GM23338 (cell line): ENCODE results near the gene SOWAHA. TPM values are rescaled to one million over a fixed set of nuclear protein-coding genes. Genes with fewer than 3 reads are reported as not detected.

ENCODE experiments used
- ATAC-seq: fragments of 200-7000 bp; cut with Tn5 transposase; 3 replicates; pipeline ENCODE4 v1.9.1; 2020
- DNase-seq: peaks from one replicate; pipeline ENCODE4 v3.0.0-alpha.2; 2015; ENCODE audit warnings: low spot score
- H2AFZ ChIP-seq: fragments of 200-600 bp; sonication (generic); 2 replicates; pipeline ENCODE4 v1.8.0; 2016; ENCODE audit warnings: antibody characterized with exemption, mild to moderate bottlenecking, moderate library complexity
- H3F3A ChIP-seq: fragments of 200-600 bp; sonication (generic); replicated peaks from 2 replicates; pipeline ENCODE4 v1.8.0; 2017; ENCODE audit warnings: antibody characterized with exemption, mixed run types, low read depth
- H3K27ac ChIP-seq: fragments of 200-600 bp; sonication (generic); 2 replicates; pipeline ENCODE4 v1.6.1; 2016; ENCODE audit warnings: low read depth
- H3K27me3 ChIP-seq: fragments of 200-600 bp; sonication (generic); 2 replicates; pipeline ENCODE4 v1.8.0; 2016; ENCODE audit warnings: mild to moderate bottlenecking, mixed run types, moderate library complexity; ENCODE audit not compliant: insufficient read depth
- H3K36me3 ChIP-seq: fragments of 200-600 bp; sonication (generic); 2 replicates; pipeline ENCODE4 v1.8.0; 2016; ENCODE audit warnings: mild to moderate bottlenecking; ENCODE audit not compliant: insufficient read depth
- H3K4me1 ChIP-seq: fragments of 200-600 bp; sonication (generic); 2 replicates; pipeline ENCODE4 v1.8.0; 2016; ENCODE audit warnings: mild to moderate bottlenecking, moderate library complexity; ENCODE audit not compliant: insufficient read depth
- H3K4me2 ChIP-seq: fragments of 200-600 bp; sonication (generic); 2 replicates; pipeline ENCODE4 v1.7.1; 2017; ENCODE audit warnings: mixed run types
- H3K4me3 ChIP-seq: fragments of 200-600 bp; sonication (generic); 2 replicates; pipeline ENCODE4 v1.6.1; 2016; ENCODE audit warnings: mixed run types
- H3K79me2 ChIP-seq: fragments of 200-600 bp; sonication (generic); replicated peaks from 2 replicates; pipeline ENCODE4 v1.8.0; 2017; ENCODE audit warnings: mild to moderate bottlenecking; ENCODE audit not compliant: insufficient read depth
- H3K9me2 ChIP-seq: fragments of 200-600 bp; sonication (generic); 2 replicates; pipeline ENCODE4 v1.8.0; 2017; ENCODE audit not compliant: insufficient read depth
- H4K20me1 ChIP-seq: fragments of 200-600 bp; sonication (generic); replicated peaks from 2 replicates; pipeline ENCODE4 v1.8.0; 2017; ENCODE audit warnings: mild to moderate bottlenecking; ENCODE audit not compliant: insufficient read depth
- H3K27ac Mint-ChIP-seq: 2 replicates; pipeline ENCODE4 v1.8.0; 2020; ENCODE audit warnings: inconsistent platforms, mild to moderate bottlenecking, moderate library complexity, mixed read lengths
- H3K27me3 Mint-ChIP-seq: 3 replicates; pipeline ENCODE4 v1.8.0; 2022; ENCODE audit warnings: low read depth, mild to moderate bottlenecking, moderate library complexity, mixed read lengths, inconsistent platforms; ENCODE audit not compliant: insufficient read depth, poor library complexity
- H3K36me3 Mint-ChIP-seq: 3 replicates; pipeline ENCODE4 v1.8.0; 2021; ENCODE audit warnings: low read depth, mild to moderate bottlenecking, inconsistent platforms, moderate library complexity, mixed read lengths
- H3K4me1 Mint-ChIP-seq: 3 replicates; pipeline ENCODE4 v1.8.0; 2020; ENCODE audit warnings: mild to moderate bottlenecking, inconsistent platforms, mixed read lengths
- H3K4me3 Mint-ChIP-seq: 3 replicates; pipeline ENCODE4 v1.8.0; 2021; ENCODE audit warnings: moderate library complexity, mild to moderate bottlenecking, inconsistent platforms, mixed read lengths
- H3K9me3 Mint-ChIP-seq: 3 replicates; pipeline ENCODE4 v1.8.0; 2020; ENCODE audit warnings: moderate library complexity, mild to moderate bottlenecking, inconsistent platforms, mixed read lengths
- CREB1 ChIP-seq: fragments of 250-450 bp; sonication (Bioruptor Pico); IDR thresholded peaks from 2 replicates; pipeline ENCODE4 v1.5.0; 2020; ENCODE audit warnings: low read depth, mild to moderate bottlenecking, moderate library complexity
- EZH2 ChIP-seq: fragments of 200-600 bp; sonication (generic); IDR thresholded peaks from one replicate; pipeline ENCODE4 v1.8.0; 2017; ENCODE audit warnings: antibody characterized with exemption, mild to moderate bottlenecking, low read depth; ENCODE audit not compliant: unreplicated experiment
- JUNB ChIP-seq: IDR thresholded peaks from one replicate; pipeline ENCODE4 v1.6.1; 2016; ENCODE audit warnings: antibody characterized with exemption; ENCODE audit not compliant: unreplicated experiment
- NANOG ChIP-seq: IDR thresholded peaks from 2 replicates; pipeline ENCODE4 v1.6.1; 2016; ENCODE audit warnings: antibody characterized with exemption, borderline replicate concordance
- POLR2AphosphoS5 ChIP-seq: IDR thresholded peaks from 2 replicates; pipeline ENCODE4 v1.6.1; 2016; ENCODE audit warnings: antibody characterized with exemption, low read depth
- STAT1 ChIP-seq: IDR thresholded peaks from one replicate; pipeline ENCODE4 v1.6.1; 2016; ENCODE audit warnings: antibody characterized with exemption; ENCODE audit not compliant: unreplicated experiment
- ZNF114 ChIP-seq: fragments of 250-450 bp; sonication (Bioruptor Pico); IDR thresholded peaks from 2 replicates; pipeline ENCODE4 v1.5.0; 2020; ENCODE audit warnings: mild to moderate bottlenecking, moderate library complexity
- polyA plus RNA-seq: library from polyadenylated mRNA; unstranded; fragments of >200 nt; fragmentation: Nextera tagmentation; extraction: Ambion mirVana; gene quantifications from 2 replicates; pipeline ENCODE4 v1.2.1, GENCODE V29; 2016
- total RNA-seq: library from RNA; depleted of rRNA; stranded (reverse); fragments of >200 nt; shearing (Covaris generic); gene quantifications from 2 replicates; pipeline ENCODE4 v1.2.3, GENCODE V29; 2014
- TF ChIP-seq, protein P1 (sequence below): fragments of 250-450 bp; sonication (Bioruptor Pico); IDR thresholded peaks from 2 replicates; pipeline ENCODE4 v1.5.0; 2020; ENCODE audit warnings: mild to moderate bottlenecking, moderate library complexity
- TF ChIP-seq, protein P2 (sequence below): IDR thresholded peaks from 2 replicates; pipeline ENCODE4 v1.6.1; 2016; ENCODE audit warnings: antibody characterized with exemption

The SOWAHA gene
- total and polyA plus RNA-seq, 2 experiments from 2014 or later: 0.18 to 0.52 TPM

DNA sequence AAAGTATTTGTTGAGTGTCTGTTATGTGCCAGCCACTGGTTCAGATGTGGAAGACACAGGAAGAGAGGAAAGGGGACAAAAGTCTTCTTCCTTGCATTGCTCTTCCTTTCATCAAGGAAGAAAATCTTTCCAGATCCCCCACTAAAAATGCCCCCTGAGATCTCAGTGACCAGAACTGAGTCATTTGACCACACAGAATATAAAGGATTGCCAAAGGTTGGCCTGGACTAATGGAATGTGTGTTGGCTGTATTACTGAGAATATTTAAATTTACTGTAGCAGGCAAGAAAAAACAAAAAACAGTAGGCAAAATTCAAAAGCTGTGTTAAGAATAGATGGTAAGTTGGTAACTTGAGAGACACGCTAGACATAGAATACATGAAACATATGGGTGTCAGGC lies 26.0 kb upstream of the SOWAHA start:
- H3K4me3 Mint-ChIP-seq: no peak overlapping the region
- no peaks in the 10 kb centered on the region for H3F3A ChIP-seq
- H3K36me3 Mint-ChIP-seq: no peaks in the 10 kb centered on the region
- no peaks in the 10 kb centered on the region for H3K4me1 ChIP-seq
- no peak overlapping the region for H3K27ac Mint-ChIP-seq
- peaks cover 11% of the 10 kb centered on the region for H3K4me1 Mint-ChIP-seq
- DNase-seq (no peak), ATAC-seq (no peak)
- peaks cover 4% of the 10 kb centered on the region; the same call in 1 of the 2 replicates for H3K27me3 ChIP-seq
- no peak overlapping the region for H3K4me2 ChIP-seq
- no peaks in the 10 kb centered on the region for H4K20me1 ChIP-seq
- H3K27me3 Mint-ChIP-seq: peaks cover 12% of the 10 kb centered on the region
- no peaks in the 10 kb centered on the region for H3K9me2 ChIP-seq
- no peak overlapping the region for H3K4me3 ChIP-seq
- TF ChIP-seq STAT1 (no peak), NANOG (no peak), CREB1 (CRISPR knock-in tag) (no peak), ZNF114 (CRISPR knock-in tag) (no peak), EZH2 (no peak)
- TF ChIP-seq, protein P1, sequence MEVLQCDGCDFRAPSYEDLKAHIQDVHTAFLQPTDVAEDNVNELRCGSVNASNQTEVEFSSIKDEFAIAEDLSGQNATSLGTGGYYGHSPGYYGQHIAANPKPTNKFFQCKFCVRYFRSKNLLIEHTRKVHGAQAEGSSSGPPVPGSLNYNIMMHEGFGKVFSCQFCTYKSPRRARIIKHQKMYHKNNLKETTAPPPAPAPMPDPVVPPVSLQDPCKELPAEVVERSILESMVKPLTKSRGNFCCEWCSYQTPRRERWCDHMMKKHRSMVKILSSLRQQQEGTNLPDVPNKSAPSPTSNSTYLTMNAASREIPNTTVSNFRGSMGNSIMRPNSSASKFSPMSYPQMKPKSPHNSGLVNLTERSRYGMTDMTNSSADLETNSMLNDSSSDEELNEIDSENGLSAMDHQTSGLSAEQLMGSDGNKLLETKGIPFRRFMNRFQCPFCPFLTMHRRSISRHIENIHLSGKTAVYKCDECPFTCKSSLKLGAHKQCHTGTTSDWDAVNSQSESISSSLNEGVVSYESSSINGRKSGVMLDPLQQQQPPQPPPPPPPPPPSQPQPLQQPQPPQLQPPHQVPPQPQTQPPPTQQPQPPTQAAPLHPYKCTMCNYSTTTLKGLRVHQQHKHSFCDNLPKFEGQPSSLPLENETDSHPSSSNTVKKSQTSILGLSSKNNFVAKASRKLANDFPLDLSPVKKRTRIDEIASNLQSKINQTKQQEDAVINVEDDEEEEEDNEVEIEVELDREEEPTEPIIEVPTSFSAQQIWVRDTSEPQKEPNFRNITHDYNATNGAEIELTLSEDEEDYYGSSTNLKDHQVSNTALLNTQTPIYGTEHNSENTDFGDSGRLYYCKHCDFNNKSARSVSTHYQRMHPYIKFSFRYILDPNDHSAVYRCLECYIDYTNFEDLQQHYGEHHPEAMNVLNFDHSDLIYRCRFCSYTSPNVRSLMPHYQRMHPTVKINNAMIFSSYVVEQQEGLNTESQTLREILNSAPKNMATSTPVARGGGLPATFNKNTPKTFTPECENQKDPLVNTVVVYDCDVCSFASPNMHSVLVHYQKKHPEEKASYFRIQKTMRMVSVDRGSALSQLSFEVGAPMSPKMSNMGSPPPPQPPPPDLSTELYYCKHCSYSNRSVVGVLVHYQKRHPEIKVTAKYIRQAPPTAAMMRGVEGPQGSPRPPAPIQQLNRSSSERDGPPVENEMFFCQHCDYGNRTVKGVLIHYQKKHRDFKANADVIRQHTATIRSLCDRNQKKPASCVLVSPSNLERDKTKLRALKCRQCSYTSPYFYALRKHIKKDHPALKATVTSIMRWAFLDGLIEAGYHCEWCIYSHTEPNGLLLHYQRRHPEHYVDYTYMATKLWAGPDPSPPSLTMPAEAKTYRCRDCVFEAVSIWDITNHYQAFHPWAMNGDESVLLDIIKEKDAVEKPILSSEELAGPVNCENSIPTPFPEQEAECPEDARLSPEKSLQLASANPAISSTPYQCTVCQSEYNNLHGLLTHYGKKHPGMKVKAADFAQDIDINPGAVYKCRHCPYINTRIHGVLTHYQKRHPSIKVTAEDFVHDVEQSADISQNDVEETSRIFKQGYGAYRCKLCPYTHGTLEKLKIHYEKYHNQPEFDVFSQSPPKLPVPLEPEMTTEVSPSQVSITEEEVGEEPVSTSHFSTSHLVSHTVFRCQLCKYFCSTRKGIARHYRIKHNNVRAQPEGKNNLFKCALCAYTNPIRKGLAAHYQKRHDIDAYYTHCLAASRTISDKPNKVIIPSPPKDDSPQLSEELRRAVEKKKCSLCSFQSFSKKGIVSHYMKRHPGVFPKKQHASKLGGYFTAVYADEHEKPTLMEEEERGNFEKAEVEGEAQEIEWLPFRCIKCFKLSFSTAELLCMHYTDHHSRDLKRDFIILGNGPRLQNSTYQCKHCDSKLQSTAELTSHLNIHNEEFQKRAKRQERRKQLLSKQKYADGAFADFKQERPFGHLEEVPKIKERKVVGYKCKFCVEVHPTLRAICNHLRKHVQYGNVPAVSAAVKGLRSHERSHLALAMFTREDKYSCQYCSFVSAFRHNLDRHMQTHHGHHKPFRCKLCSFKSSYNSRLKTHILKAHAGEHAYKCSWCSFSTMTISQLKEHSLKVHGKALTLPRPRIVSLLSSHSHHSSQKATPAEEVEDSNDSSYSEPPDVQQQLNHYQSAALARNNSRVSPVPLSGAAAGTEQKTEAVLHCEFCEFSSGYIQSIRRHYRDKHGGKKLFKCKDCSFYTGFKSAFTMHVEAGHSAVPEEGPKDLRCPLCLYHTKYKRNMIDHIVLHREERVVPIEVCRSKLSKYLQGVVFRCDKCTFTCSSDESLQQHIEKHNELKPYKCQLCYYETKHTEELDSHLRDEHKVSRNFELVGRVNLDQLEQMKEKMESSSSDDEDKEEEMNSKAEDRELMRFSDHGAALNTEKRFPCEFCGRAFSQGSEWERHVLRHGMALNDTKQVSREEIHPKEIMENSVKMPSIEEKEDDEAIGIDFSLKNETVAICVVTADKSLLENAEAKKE: no peak
- no peak overlapping the region for H2AFZ ChIP-seq
- H3K79me2 ChIP-seq: no peaks in the 10 kb centered on the region
- no peaks in the 10 kb centered on the region for H3K9me3 Mint-ChIP-seq
- no peaks in the 10 kb centered on the region for H3K36me3 ChIP-seq
- H3K27ac ChIP-seq: no peak overlapping the region

DNA sequence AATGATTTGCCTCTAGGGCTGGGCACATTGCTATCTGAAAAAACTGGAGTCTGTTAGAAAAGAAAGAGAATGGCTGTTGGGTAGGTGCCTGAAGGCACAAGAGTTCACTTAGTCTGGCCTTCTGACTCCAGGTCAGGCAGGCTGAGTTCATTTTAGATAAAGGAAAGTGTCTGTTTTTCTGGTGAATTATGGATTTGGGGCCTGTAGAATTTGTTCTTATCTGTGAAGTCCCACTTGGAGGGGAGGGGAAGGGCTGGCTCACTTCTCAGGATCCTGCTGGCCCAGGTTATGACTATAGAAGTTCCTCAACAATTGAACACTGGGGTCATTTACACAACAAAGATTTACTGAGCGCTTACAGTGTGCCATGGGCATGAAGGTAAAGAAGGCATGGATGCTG lies 24.6 kb upstream of the SOWAHA start:
- Histone ChIP-seq H3K79me2 (no peaks in the 10 kb centered on the region), H3F3A (no peaks in the 10 kb centered on the region), H3K27ac (no peak overlapping the region), H3K4me3 (no peak overlapping the region), H4K20me1 (no peaks in the 10 kb centered on the region), H3K36me3 (no peaks in the 10 kb centered on the region), H3K27me3 (no peaks in the 10 kb centered on the region), H3K9me2 (no peaks in the 10 kb centered on the region), H2AFZ (no peak overlapping the region), H3K4me1 (no peaks in the 10 kb centered on the region), H3K4me2 (no peak overlapping the region)
- Mint-ChIP-seq H3K36me3 (no peaks in the 10 kb centered on the region), H3K27me3 (peaks cover 14% of the 10 kb centered on the region), H3K4me1 (peaks cover 11% of the 10 kb centered on the region), H3K4me3 (no peak overlapping the region), H3K9me3 (no peaks in the 10 kb centered on the region), H3K27ac (no peak overlapping the region)
- ATAC-seq (peak; percentile 48), DNase-seq (no peak)
- TF ChIP-seq, protein P2, sequence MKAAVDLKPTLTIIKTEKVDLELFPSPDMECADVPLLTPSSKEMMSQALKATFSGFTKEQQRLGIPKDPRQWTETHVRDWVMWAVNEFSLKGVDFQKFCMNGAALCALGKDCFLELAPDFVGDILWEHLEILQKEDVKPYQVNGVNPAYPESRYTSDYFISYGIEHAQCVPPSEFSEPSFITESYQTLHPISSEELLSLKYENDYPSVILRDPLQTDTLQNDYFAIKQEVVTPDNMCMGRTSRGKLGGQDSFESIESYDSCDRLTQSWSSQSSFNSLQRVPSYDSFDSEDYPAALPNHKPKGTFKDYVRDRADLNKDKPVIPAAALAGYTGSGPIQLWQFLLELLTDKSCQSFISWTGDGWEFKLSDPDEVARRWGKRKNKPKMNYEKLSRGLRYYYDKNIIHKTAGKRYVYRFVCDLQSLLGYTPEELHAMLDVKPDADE: no peak
- TF ChIP-seq STAT1 (no peak), POLR2AphosphoS5 (no peak), CREB1 (CRISPR knock-in tag) (no peak), JUNB (no peak), NANOG (no peak), ZNF114 (CRISPR knock-in tag) (no peak)
